OCI-LY7 (cell line): Measurements from ENCODE around the gene AKIRIN2. TPM values are rescaled to one million over a fixed set of nuclear protein-coding genes. Genes with fewer than 3 reads are reported as not detected.

Experiments
- BruUV-seq: library from RNA; stranded (reverse); fragments of 400-500 nt; replicated peaks from 2 replicates; lab custom pipeline; 2021; lab: Mats Ljungman, UMichigan
- CTCF ChIA-PET: fragments of 300-600 bp; sonication (Branson Sonifier 250); formaldehyde crosslinking; loops from one replicate; lab custom pipeline; 2022; ENCODE audit warnings: antibody characterized with exemption; ENCODE audit not compliant: unreplicated experiment; lab: Charles Lee
- POLR2A ChIA-PET: fragments of 300-600 bp; sonication (Branson Sonifier 250); formaldehyde crosslinking; loops from one replicate; lab custom pipeline; 2022; ENCODE audit warnings: antibody characterized with exemption; lab: Charles Lee
- DNase-seq: peaks from one replicate; pipeline ENCODE4 v3.0.0-alpha.2; 2015; ENCODE audit warnings: low spot score
- H2AFZ ChIP-seq: fragments of 200-600 bp; sonication (generic), shearing (Covaris generic); 2 replicates; pipeline ENCODE4 v1.6.1; 2014; ENCODE audit warnings: mild to moderate bottlenecking, antibody characterized with exemption, low read length, moderate library complexity
- H3K27ac ChIP-seq: fragments of 200-600 bp; sonication (generic); 2 replicates; pipeline ENCODE4 v1.5.1; 2014; ENCODE audit warnings: mixed run types, low read depth, mild to moderate bottlenecking, moderate library complexity, low read length, inconsistent platforms; ENCODE audit not compliant: poor library complexity, severe bottlenecking
- H3K36me3 ChIP-seq: fragments of 200-600 bp; sonication (generic); 2 replicates; pipeline ENCODE4 v1.6.1; 2014; ENCODE audit warnings: mild to moderate bottlenecking, antibody characterized with exemption, low read length, moderate library complexity, mixed read lengths; ENCODE audit not compliant: insufficient read depth
- H3K4me1 ChIP-seq: fragments of 200-600 bp; sonication (generic); 2 replicates; pipeline ENCODE4 v1.5.1; 2014; ENCODE audit warnings: mild to moderate bottlenecking, low read length; ENCODE audit not compliant: insufficient read depth, poor library complexity, severe bottlenecking
- H3K4me2 ChIP-seq: fragments of 200-600 bp; sonication (generic); 2 replicates; pipeline ENCODE4 v1.6.1; 2014; ENCODE audit warnings: mild to moderate bottlenecking, low read length
- H3K4me3 ChIP-seq: fragments of 200-600 bp; sonication (generic); 2 replicates; pipeline ENCODE4 v1.5.1; 2014; ENCODE audit warnings: mild to moderate bottlenecking, low read depth, low read length; ENCODE audit not compliant: poor library complexity, severe bottlenecking
- H3K79me2 ChIP-seq: fragments of 200-600 bp; sonication (generic); 2 replicates; pipeline ENCODE4 v1.6.1; 2016; ENCODE audit warnings: low read depth, mild to moderate bottlenecking, low read length, moderate library complexity, mixed read lengths; ENCODE audit not compliant: insufficient read depth
- H3K9me2 ChIP-seq: fragments of 200-600 bp; sonication (generic); 2 replicates; pipeline ENCODE4 v1.6.1; 2016; ENCODE audit warnings: mild to moderate bottlenecking, low read length, mixed read lengths; ENCODE audit not compliant: insufficient read depth
- H3K9me3 ChIP-seq: fragments of 200-600 bp; sonication (generic); 2 replicates; pipeline ENCODE4 v1.6.1; 2014; ENCODE audit warnings: mild to moderate bottlenecking, mixed run types, low read length, mixed read lengths
- H4K20me1 ChIP-seq: fragments of 200-600 bp; sonication (generic); 2 replicates; pipeline ENCODE4 v1.6.1; 2014; ENCODE audit warnings: mild to moderate bottlenecking, antibody characterized with exemption, low read length, moderate library complexity, mixed read lengths; ENCODE audit not compliant: insufficient read depth
- CTCF ChIP-seq: fragments of 200-600 bp; sonication (generic); conservative IDR thresholded peaks from 2 replicates; pipeline ENCODE4 v1.5.1; 2014; ENCODE audit warnings: mild to moderate bottlenecking, antibody characterized with exemption, low read length, moderate library complexity, mixed read lengths
- EZH2phosphoT487 ChIP-seq: fragments of 200-600 bp; sonication (generic); IDR thresholded peaks from 2 replicates; pipeline ENCODE4 v1.6.1; 2018; ENCODE audit warnings: low read depth, borderline replicate concordance, mild to moderate bottlenecking, mixed run types, antibody characterized with exemption, low read length, moderate library complexity, mixed read lengths
- intact Hi-C: fragments of 100-400 bp; cut with micrococcal nuclease; formaldehyde crosslinking; loops from one replicate; pipeline ENCODE4 v1.10.0; 2022; ENCODE audit not compliant: unreplicated experiment
- total RNA-seq, 2 experiments: library from RNA; depleted of rRNA in 1 of 2; stranded (reverse); fragments of >200 nt in 1 of 2; shearing (Covaris generic) in 1 of 2; gene quantifications; 2 replicates each; pipeline ENCODE4 v1.2.3, GENCODE V29; 2014 to 2022

The AKIRIN2 gene
- total RNA-seq, 2 experiments from 2014 or later: 70.4 to 127 TPM

- Histone ChIP-seq H3K9me2 (no peaks in the 10 kb centered on the region), H3K4me3 (no peak overlapping the region), H3K79me2 (no peaks in the 10 kb centered on the region), H3K9me3 (no peaks in the 10 kb centered on the region; the same call in none of the 2 replicates), H3K27ac (no peak overlapping the region), H3K36me3 (no peaks in the 10 kb centered on the region), H3K4me1 (peaks cover 13% of the 10 kb centered on the region), H2AFZ (peak overlapping the region; percentile 43), H4K20me1 (no peaks in the 10 kb centered on the region), H3K4me2 (peak overlapping the region; percentile 0; the same call in 1 of the 2 replicates)
- BruUV-seq: no TSS peak
- CTCF ChIA-PET: interaction anchor here (0.8 kb wide), 1 partner anchor 12 kb away, joined by 5 read pairs; no protein-coding TSS in a partner anchor
- peak; percentile 71 for DNase-seq
- POLR2A ChIA-PET: interaction anchor here (0.6 to 1.9 kb wide), 7 partner anchors 11 to 78 kb away, joined by 3 to 8 read pairs (median 3); no protein-coding TSS in a partner anchor
- intact Hi-C loops: no loop called here
- TF ChIP-seq CTCF (no peak), EZH2phosphoT487 (no peak)
These were observed 40.1 kb upstream of the AKIRIN2 start for GRCh38 chr6:87742106-87742505.

GRCh38 chr6:87741001-87741650, 39.1 kb upstream of the AKIRIN2 start:
- H3K4me3 ChIP-seq: no peak overlapping the region
- no TSS peak for BruUV-seq
- no peaks in the 10 kb centered on the region; the same call in none of the 2 replicates for H3K9me3 ChIP-seq
- H4K20me1 ChIP-seq: no peaks in the 10 kb centered on the region
- no peaks in the 10 kb centered on the region for H3K9me2 ChIP-seq
- H3K79me2 ChIP-seq: no peaks in the 10 kb centered on the region
- no peaks in the 10 kb centered on the region for H3K36me3 ChIP-seq
- intact Hi-C loops: no loop called here
- peak overlapping the region; percentile 43; the same call in 1 of the 2 replicates for H2AFZ ChIP-seq
- no peak overlapping the region for H3K4me2 ChIP-seq
- POLR2A ChIA-PET: interaction anchor here (0.6 to 1.9 kb wide), 8 partner anchors 11 to 77 kb away, joined by 3 to 8 read pairs (median 4); no protein-coding TSS in a partner anchor
- peaks cover 13% of the 10 kb centered on the region for H3K4me1 ChIP-seq
- no peak overlapping the region for H3K27ac ChIP-seq
- no peak for TF ChIP-seq EZH2phosphoT487
- TF ChIP-seq CTCF: no peak
- DNase-seq: no peak
- CTCF ChIA-PET: interaction anchor here (0.8 kb wide), 1 partner anchor 13 kb away, joined by 5 read pairs; no protein-coding TSS in a partner anchor

GRCh38 chr6:87738744-87739143, 36.7 kb upstream of the AKIRIN2 start:
- TF ChIP-seq EZH2phosphoT487: no peak
- no peak for TF ChIP-seq CTCF
- intact Hi-C loops: no loop called here
- no peak overlapping the region for H3K4me3 ChIP-seq
- H3K9me2 ChIP-seq: no peaks in the 10 kb centered on the region
- DNase-seq: no peak
- no peak overlapping the region for H3K27ac ChIP-seq
- POLR2A ChIA-PET: interaction anchor here (0.9 to 1.9 kb wide), 3 partner anchors 9 to 36 kb away, joined by 4 to 5 read pairs (median 4); partner anchors contain the start of gene AKIRIN2
- CTCF ChIA-PET: interaction anchor here (1.2 kb wide), 1 partner anchor 9 kb away, joined by 3 read pairs; no protein-coding TSS in a partner anchor
- no TSS peak for BruUV-seq
- H3K4me2 ChIP-seq: no peak overlapping the region
- no peaks in the 10 kb centered on the region for H3K79me2 ChIP-seq
- no peak overlapping the region for H2AFZ ChIP-seq
- H4K20me1 ChIP-seq: no peaks in the 10 kb centered on the region
- H3K9me3 ChIP-seq: no peaks in the 10 kb centered on the region; the same call in none of the 2 replicates
- peaks cover 13% of the 10 kb centered on the region for H3K4me1 ChIP-seq
- no peaks in the 10 kb centered on the region for H3K36me3 ChIP-seq
